Measurements from ENCODE around the gene MACROH2A2. TPM values are rescaled to one million over a fixed set of nuclear protein-coding genes. Genes with fewer than 3 reads are reported as not detected.
"Not testable (repeated sequence)": the region's sequence is repeated elsewhere in the genome, so short reads cannot be mapped to it uniquely, and the experiment has no call there.

Gene MACROH2A2
- total RNA-seq, 1 donor from 2014 or later, result 143 TPM

- Mint-ChIP-seq H3K4me3 (ENCODE audit: low read depth) (no peak overlapping the region), H3K27me3 (no peaks in the 10 kb centered on the region), H3K4me1 (ENCODE audit: low read depth) (peaks cover 10% of the 10 kb centered on the region), H3K27ac (no peak overlapping the region), H3K36me3 (ENCODE audit: insufficient read depth) (peaks cover 5% of the 10 kb centered on the region), H3K9me3 (ENCODE audit: low read depth) (no peaks in the 10 kb centered on the region)
- no peak for DNase-seq (ENCODE audit: low spot score, unreplicated experiment)
- TF ChIP-seq CTCF (IDR thresholded peaks at IDR 0.05; ENCODE audit: unreplicated experiment), result no peak
Observed at GRCh38 chr10:70122742-70123141, 70.1 kb downstream of the MACROH2A2 start.

DNA sequence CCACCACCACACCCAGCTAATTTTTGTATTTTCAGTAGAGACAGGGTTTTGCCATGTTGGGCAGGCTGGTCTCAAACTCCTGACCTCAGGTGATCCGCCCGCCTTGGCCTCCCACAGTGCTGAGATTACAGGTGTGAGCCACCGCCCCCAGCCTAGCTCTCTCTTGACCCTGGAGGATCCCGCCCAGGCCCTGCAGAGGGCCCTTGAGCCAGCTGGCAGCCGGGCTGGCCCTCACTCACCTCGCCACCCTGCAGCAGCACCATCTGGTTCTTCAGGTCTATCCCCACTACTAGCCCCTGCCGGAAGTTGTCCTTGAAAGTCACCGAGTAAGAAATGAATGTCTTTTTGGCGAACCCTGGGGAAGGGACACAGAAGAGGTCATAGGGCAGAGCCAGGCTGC, 70.5 kb downstream of the MACROH2A2 start:
- H3K36me3 Mint-ChIP-seq (ENCODE audit: insufficient read depth); H3K9me3 Mint-ChIP-seq (ENCODE audit: low read depth); DNase-seq (ENCODE audit: low spot score, unreplicated experiment); H3K4me3 Mint-ChIP-seq (ENCODE audit: low read depth); H3K27me3 Mint-ChIP-seq; H3K27ac Mint-ChIP-seq: not testable (repeated sequence)
- peaks cover 10% of the 10 kb centered on the region for H3K4me1 Mint-ChIP-seq (ENCODE audit: low read depth)

DNA sequence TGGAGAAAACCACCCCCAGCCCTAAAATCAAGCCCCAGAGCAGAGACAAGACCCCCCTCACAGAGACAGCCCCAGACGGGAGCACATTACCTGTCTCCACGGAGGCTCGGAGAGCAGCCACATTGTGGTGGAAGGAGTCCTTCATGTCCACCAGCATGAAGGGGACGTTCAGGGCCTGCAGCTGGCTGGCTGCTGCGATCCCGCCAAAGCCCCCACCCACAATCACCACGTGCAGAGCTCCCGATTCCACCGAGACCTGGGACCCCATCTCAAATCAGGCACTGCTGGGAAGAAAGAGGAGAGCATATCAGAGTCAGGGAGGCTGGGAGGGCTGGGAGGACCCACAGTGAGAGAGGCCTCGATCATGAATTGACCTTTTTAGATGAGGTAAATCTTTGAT, 71.2 kb downstream of the MACROH2A2 start:
- Mint-ChIP-seq H3K9me3 (ENCODE audit: low read depth) (no peaks in the 10 kb centered on the region), H3K36me3 (ENCODE audit: insufficient read depth) (peaks cover 5% of the 10 kb centered on the region), H3K27me3 (no peaks in the 10 kb centered on the region), H3K4me3 (ENCODE audit: low read depth) (no peak overlapping the region), H3K4me1 (ENCODE audit: low read depth) (peaks cover 10% of the 10 kb centered on the region), H3K27ac (no peak overlapping the region)
- no peak for TF ChIP-seq CTCF (IDR thresholded peaks at IDR 0.05; ENCODE audit: unreplicated experiment)
- no peak for DNase-seq (ENCODE audit: low spot score, unreplicated experiment)

GRCh38 chr10:70124415-70124814, 71.8 kb downstream of the MACROH2A2 start:
- Mint-ChIP-seq H3K4me1 (ENCODE audit: low read depth) (peaks cover 10% of the 10 kb centered on the region), H3K4me3 (ENCODE audit: low read depth) (no peak overlapping the region), H3K27me3 (no peaks in the 10 kb centered on the region), H3K27ac (peak overlapping the region; percentile 51), H3K36me3 (ENCODE audit: insufficient read depth) (peaks cover 5% of the 10 kb centered on the region), H3K9me3 (ENCODE audit: low read depth) (no peaks in the 10 kb centered on the region)
- no peak for DNase-seq (ENCODE audit: low spot score, unreplicated experiment)
- no peak for TF ChIP-seq CTCF (IDR thresholded peaks at IDR 0.05; ENCODE audit: unreplicated experiment)

GRCh38 chr10:70124918-70125317, 72.3 kb downstream of the MACROH2A2 start:
- Mint-ChIP-seq H3K27ac (no peak overlapping the region), H3K27me3 (no peaks in the 10 kb centered on the region), H3K36me3 (ENCODE audit: insufficient read depth) (peaks cover 5% of the 10 kb centered on the region), H3K9me3 (ENCODE audit: low read depth) (no peaks in the 10 kb centered on the region), H3K4me1 (ENCODE audit: low read depth) (peaks cover 5% of the 10 kb centered on the region), H3K4me3 (ENCODE audit: low read depth) (no peak overlapping the region)
- TF ChIP-seq CTCF (IDR thresholded peaks at IDR 0.05; ENCODE audit: unreplicated experiment), result no peak
- DNase-seq (ENCODE audit: low spot score, unreplicated experiment), result no peak

- Mint-ChIP-seq H3K27ac (no peak overlapping the region), H3K4me3 (ENCODE audit: low read depth) (no peak overlapping the region), H3K4me1 (ENCODE audit: low read depth) (no peaks in the 10 kb centered on the region), H3K9me3 (ENCODE audit: low read depth) (no peaks in the 10 kb centered on the region), H3K27me3 (no peaks in the 10 kb centered on the region), H3K36me3 (ENCODE audit: insufficient read depth) (peaks cover 5% of the 10 kb centered on the region)
- no peak for DNase-seq (ENCODE audit: low spot score, unreplicated experiment)
- TF ChIP-seq CTCF (IDR thresholded peaks at IDR 0.05; ENCODE audit: unreplicated experiment), result no peak
Observed at GRCh38 chr10:70125918-70126552, 73.4 kb downstream of the MACROH2A2 start.
